Endothelial cell of umbilical vein (primary cell): ENCODE results near the gene BDH1. TPM values are rescaled to one million over a fixed set of nuclear protein-coding genes. Genes with fewer than 3 reads are reported as not detected.

Experiments used
- BruUV-seq: library from RNA; stranded (reverse); fragments of 400-500 nt; replicated peaks from 2 replicates; lab custom pipeline; 2021; lab: Mats Ljungman, UMichigan
- CTCF ChIA-PET: fragments of 300-600, 350-600 bp; sonication (Branson Sonifier 250); formaldehyde crosslinking; loops from one replicate; lab custom pipeline; 2021; ENCODE audit warnings: antibody characterized with exemption, inconsistent platforms; lab: Charles Lee
- POLR2A ChIA-PET: fragments of 300-600, 350-600 bp; sonication (Branson Sonifier 250); formaldehyde crosslinking; loops from one replicate; lab custom pipeline; 2021; ENCODE audit warnings: antibody characterized with exemption, inconsistent platforms; lab: Charles Lee
- DNase-seq: peaks from one replicate; pipeline ENCODE4 v3.0.0-alpha.2; 2011; ENCODE audit warnings: low read depth, low spot score
- FAIRE-seq: peaks from 2 replicates; lab custom pipeline; 2011; peaks lifted over from hg19 to GRCh38; lab: Jason Lieb, UNC
- H2AFZ ChIP-seq: 2 replicates; pipeline ENCODE4 v1.6.0; 2012; ENCODE audit warnings: low read depth, low read length, control low read depth, inconsistent platforms
- H3K27ac ChIP-seq: 2 replicates; pipeline ENCODE4 v1.5.1; 2011; ENCODE audit warnings: low read depth, mild to moderate bottlenecking, control low read depth, low read length, moderate library complexity; ENCODE audit not compliant: insufficient read depth
- H3K27me3 ChIP-seq, 2 experiments: 2 replicates each; pipeline versions ENCODE4 v1.6.0 to v1.6.1; 2011; ENCODE audit warnings: low read length in 2 of 2, mixed read lengths in 1 of 2; ENCODE audit not compliant: control insufficient read depth in 2 of 2, insufficient read depth in 2 of 2
- H3K36me3 ChIP-seq, 2 experiments: 2 replicates in 1 of 2; 3 replicates in 1 of 2; pipeline ENCODE4 v1.5.1; 2011; ENCODE audit warnings: low read length in 2 of 2, mild to moderate bottlenecking in 1 of 2, moderate library complexity in 1 of 2; ENCODE audit not compliant: control insufficient read depth in 2 of 2, insufficient read depth in 2 of 2; ENCODE audit errors: extremely low read depth in 1 of 2
- H3K4me1 ChIP-seq: 3 replicates; pipeline ENCODE4 v1.5.1; 2011; ENCODE audit warnings: mild to moderate bottlenecking, low read length; ENCODE audit not compliant: control insufficient read depth, insufficient read depth; ENCODE audit errors: extremely low read depth
- H3K4me2 ChIP-seq: 2 replicates; pipeline ENCODE4 v1.6.1; 2011; ENCODE audit warnings: low read length, control low read depth, mixed read lengths; ENCODE audit not compliant: insufficient read depth
- H3K4me3 ChIP-seq, 3 experiments: fragments of 200-600 bp in 1 of 3; sonication (generic), shearing (Covaris generic) in 1 of 3; replicated peaks in 1 of 3; 2 replicates each; pipeline ENCODE4 v1.5.1; 2011 to 2016; ENCODE audit warnings: control low read depth in 3 of 3, low read length in 3 of 3, mild to moderate bottlenecking in 2 of 3, inconsistent platforms in 1 of 3, low read depth in 1 of 3, moderate library complexity in 1 of 3; ENCODE audit not compliant: insufficient read depth in 1 of 3
- H3K79me2 ChIP-seq: 2 replicates; pipeline ENCODE4 v1.6.0; 2012; ENCODE audit warnings: low read length, inconsistent platforms; ENCODE audit not compliant: control insufficient read depth, insufficient read depth
- H3K9ac ChIP-seq: replicated peaks from 2 replicates; pipeline ENCODE3; 2011; ENCODE audit warnings: low read length, control low read depth; ENCODE audit not compliant: insufficient read depth; ENCODE audit errors: extremely low read depth
- H3K9me1 ChIP-seq: replicated peaks from 3 replicates; pipeline ENCODE4 v1.6.0; 2011; ENCODE audit warnings: mild to moderate bottlenecking, low read length; ENCODE audit not compliant: control insufficient read depth, insufficient read depth; ENCODE audit errors: extremely low read depth
- H3K9me3 ChIP-seq: replicated peaks from 2 replicates; pipeline ENCODE4 v1.5.1; 2012; ENCODE audit warnings: low read length, inconsistent platforms; ENCODE audit not compliant: control insufficient read depth, insufficient read depth
- H4K20me1 ChIP-seq: replicated peaks from 2 replicates; pipeline ENCODE3; 2011; ENCODE audit warnings: mild to moderate bottlenecking, low read length; ENCODE audit not compliant: control insufficient read depth, insufficient read depth; ENCODE audit errors: extremely low read depth
- CTCF ChIP-seq, 2 donors: IDR thresholded peaks; 1 replicate in 1 of 2; 2 replicates in 1 of 2; pipeline ENCODE4 v1.5.1; 2011; ENCODE audit warnings: low read length in 2 of 2, mild to moderate bottlenecking in 2 of 2, moderate library complexity in 2 of 2, control low read depth in 1 of 2, inconsistent platforms in 1 of 2, low read depth in 1 of 2; ENCODE audit not compliant: insufficient read depth in 1 of 2; ENCODE audit errors: extremely low read depth in 1 of 2
- EZH2 ChIP-seq: IDR thresholded peaks from 2 replicates; pipeline ENCODE4 v1.6.1; 2012; ENCODE audit warnings: borderline replicate concordance, low read depth, mild to moderate bottlenecking, moderate library complexity, low read length, inconsistent platforms; ENCODE audit not compliant: severe bottlenecking
- FOS ChIP-seq: IDR thresholded peaks from 2 replicates; pipeline ENCODE4 v1.6.1; 2011; ENCODE audit warnings: mild to moderate bottlenecking, low read length, moderate library complexity, borderline replicate concordance; ENCODE audit not compliant: insufficient read depth
- GATA2 ChIP-seq: IDR thresholded peaks from 2 replicates; pipeline ENCODE4 v1.7.0; 2011; ENCODE audit warnings: low read depth, mild to moderate bottlenecking, moderate library complexity, mixed read lengths, low read length; ENCODE audit not compliant: insufficient read length, insufficient read depth
- JUN ChIP-seq: IDR thresholded peaks from 2 replicates; pipeline ENCODE4 v1.6.1; 2011; ENCODE audit warnings: borderline replicate concordance, low read depth; ENCODE audit not compliant: insufficient read length, insufficient read depth
- MAX ChIP-seq: IDR thresholded peaks from 2 replicates; pipeline ENCODE4 v1.6.1; 2011; ENCODE audit not compliant: insufficient read depth, insufficient read length
- MYC ChIP-seq: IDR thresholded peaks from one replicate; pipeline ENCODE4 v1.6.1; 2011; ENCODE audit warnings: mild to moderate bottlenecking, low read depth, low read length
- POLR2A ChIP-seq: IDR thresholded peaks from 2 replicates; pipeline ENCODE4 v1.6.1; 2012; ENCODE audit warnings: low read depth, mild to moderate bottlenecking, control low read depth, low read length
- POLR2AphosphoS5 ChIP-seq: IDR thresholded peaks from 2 replicates; pipeline ENCODE4 v1.6.1; 2012; ENCODE audit warnings: low read depth, mild to moderate bottlenecking, control low read depth, low read length, moderate library complexity; ENCODE audit not compliant: insufficient read depth
- dilution Hi-C: fragments of 300-500 bp; cut with MboI; formaldehyde crosslinking; loops from one replicate; pipeline ENCODE4 v1.15.0; 2019; ENCODE audit warnings: low sequenced_read_pairs; ENCODE audit not compliant: extremely low pct_ligation_motif_present
- intact Hi-C: fragments of 100-400 bp; cut with micrococcal nuclease; formaldehyde crosslinking; loops from one replicate; pipeline ENCODE4 v1.10.0; 2022
- polyA plus RNA-seq, 4 experiments: library from polyadenylated mRNA; depleted of rRNA in 3 of 4; stranded (reverse) in 3 of 4; unstranded in 1 of 4; fragments of >200 nt; gene quantifications; 2 replicates each; pipeline versions ENCODE4 v1.2.1 to v1.2.3, GENCODE V29; 2011 to 2012; ENCODE audit warnings: missing spikeins in 1 of 4
- total RNA-seq: library from RNA; stranded (reverse); gene quantifications from 2 replicates; pipeline ENCODE4 v1.2.3, GENCODE V29; 2021

BDH1 gene
- total and polyA plus RNA-seq, 2 donors (not counting 3 experiments of a cell fraction or from before 2014, with no cell fraction given), result 6.9 to 12.2 TPM

- Histone ChIP-seq H3K27me3 (no peaks in the 10 kb centered on the region), H3K9me3 (no peaks in the 10 kb centered on the region), H3K4me2 (no peak overlapping the region), H3K79me2 (no peaks in the 10 kb centered on the region), H2AFZ (no peak overlapping the region), H3K36me3 (no peaks in the 10 kb centered on the region), H4K20me1 (no peaks in the 10 kb centered on the region), H3K9ac (no peak overlapping the region), H3K4me1 (peaks cover 13% of the 10 kb centered on the region), H3K9me1 (no peaks in the 10 kb centered on the region), H3K4me3 (no peak overlapping the region), H3K27ac (no peak overlapping the region)
- FAIRE-seq (no peak), DNase-seq (no peak)
- no TSS peak for BruUV-seq
- ChIA-PET POLR2A (no interaction called here), CTCF (interaction anchor here (1.1 to 2.0 kb wide), 2 partner anchors 12 to 16 kb away, joined by 3 to 5 read pairs; no protein-coding TSS in a partner anchor)
- TF ChIP-seq POLR2AphosphoS5 (no peak), EZH2 (no peak), CTCF (IDR thresholded peaks at IDR 0.05; ENCODE audit: extremely low read depth in 1 of 2, insufficient read depth in 1 of 2, low read depth in 1 of 2, low read length in 2 of 2) (no peak), MAX (no peak), POLR2A (no peak), JUN (no peak), GATA2 (no peak), FOS (no peak), MYC (no peak)
- intact Hi-C loops (no loop called here), dilution Hi-C loops (no loop called here)
These were observed 83.6 kb downstream of the BDH1 start for GRCh38 chr3:197472151-197472550.
